ENCODE data around the gene IMP4.

The IMP4 gene, protein sequence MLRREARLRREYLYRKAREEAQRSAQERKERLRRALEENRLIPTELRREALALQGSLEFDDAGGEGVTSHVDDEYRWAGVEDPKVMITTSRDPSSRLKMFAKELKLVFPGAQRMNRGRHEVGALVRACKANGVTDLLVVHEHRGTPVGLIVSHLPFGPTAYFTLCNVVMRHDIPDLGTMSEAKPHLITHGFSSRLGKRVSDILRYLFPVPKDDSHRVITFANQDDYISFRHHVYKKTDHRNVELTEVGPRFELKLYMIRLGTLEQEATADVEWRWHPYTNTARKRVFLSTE

DNA sequence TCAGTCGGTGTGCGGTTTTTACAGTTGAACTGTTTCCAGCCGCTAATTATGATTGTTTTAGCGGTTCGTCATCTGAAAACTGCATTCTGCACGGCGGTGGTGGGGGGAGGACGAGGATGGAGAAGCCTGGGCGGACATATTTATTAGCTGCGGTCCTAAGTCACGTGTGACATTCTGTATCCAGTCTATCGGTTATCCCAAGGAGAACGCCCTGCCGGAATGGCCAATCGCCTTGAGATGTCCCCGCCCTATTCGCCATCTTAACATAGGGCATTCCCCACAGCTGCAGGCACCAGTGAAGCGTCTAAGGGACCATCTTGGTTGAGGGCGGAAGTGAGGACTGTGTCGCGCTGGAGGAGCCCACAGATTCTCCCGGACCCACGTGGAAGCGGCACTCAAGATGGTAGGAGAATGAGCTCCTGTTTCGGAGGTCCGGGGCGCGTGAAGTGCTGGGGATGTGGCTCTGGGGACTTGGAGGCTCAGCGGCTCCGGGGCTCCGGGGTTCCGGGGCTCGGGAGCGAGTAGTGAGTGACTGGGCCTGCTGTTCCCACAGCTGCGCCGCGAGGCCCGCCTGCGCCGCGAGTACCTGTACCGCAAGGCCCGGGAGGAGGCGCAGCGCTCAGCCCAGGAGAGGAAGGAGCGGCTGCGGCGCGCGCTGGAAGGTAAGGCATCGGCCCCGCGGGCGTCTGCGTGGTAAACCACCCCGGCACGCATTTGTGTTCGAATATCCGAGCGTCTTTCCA, at the start of gene IMP4:
IMP4 (plus strand) TSS at position 365 of the 743 bp plus-strand sequence; CDS start at position 401, 36 bp downstream.
- no peaks in the 10 kb centered on the region for H3K9me3 Mint-ChIP-seq
- H3K4me1 Mint-ChIP-seq = peaks cover 39% of the 10 kb centered on the region
- H3K27me3 Mint-ChIP-seq = no peaks in the 10 kb centered on the region
- peak within 1 kb of the TSS; percentile 98 for H3K27ac Mint-ChIP-seq
- H3K36me3 Mint-ChIP-seq = peaks cover 63% of the 10 kb centered on the region
- peak; percentile 96 for ATAC-seq
- peak within 1 kb of the TSS; percentile 99 for H3K4me3 Mint-ChIP-seq

DNA sequence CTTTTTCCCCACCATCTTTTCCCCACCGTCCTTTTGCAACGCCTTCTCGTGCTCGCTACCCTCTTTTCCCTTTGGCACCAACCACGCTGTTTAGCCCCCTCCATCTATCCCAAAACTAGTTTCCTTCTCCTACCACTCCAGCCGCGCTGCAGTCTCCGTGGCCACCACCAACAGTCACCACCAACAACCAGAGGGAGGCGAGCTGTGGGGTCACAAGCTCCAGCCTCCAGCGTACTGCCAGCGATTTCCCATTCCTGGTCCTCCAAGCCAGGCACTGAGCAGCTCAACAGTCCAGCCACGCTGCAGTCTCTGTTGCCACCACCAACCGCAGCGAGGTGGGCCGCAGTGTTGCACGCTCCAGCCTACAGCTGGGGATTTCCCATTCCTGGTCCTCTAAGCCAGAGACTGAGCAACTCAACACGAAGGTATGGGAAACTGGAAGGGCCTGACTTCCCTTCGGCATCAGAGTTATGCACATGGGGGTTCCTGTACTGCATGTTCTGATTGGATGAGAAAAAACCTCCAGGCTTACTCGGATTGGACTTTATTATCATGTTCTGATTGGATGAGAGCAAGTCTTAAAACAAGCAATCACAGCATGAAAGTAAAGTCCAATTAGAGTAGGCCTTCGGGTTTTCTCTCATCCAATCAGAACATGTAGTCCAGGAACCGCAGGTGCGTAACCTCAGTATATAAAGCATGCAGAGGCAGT, 42.3 kb upstream of the IMP4 start:
- peaks cover 41% of the 10 kb centered on the region for H3K27me3 Mint-ChIP-seq
- no peak overlapping the region for H3K27ac Mint-ChIP-seq
- H3K4me3 Mint-ChIP-seq = no peak overlapping the region
- ATAC-seq = no peak
- H3K4me1 Mint-ChIP-seq = peaks cover 7% of the 10 kb centered on the region
- H3K36me3 Mint-ChIP-seq = no peaks in the 10 kb centered on the region
- H3K9me3 Mint-ChIP-seq = no peaks in the 10 kb centered on the region

DNA sequence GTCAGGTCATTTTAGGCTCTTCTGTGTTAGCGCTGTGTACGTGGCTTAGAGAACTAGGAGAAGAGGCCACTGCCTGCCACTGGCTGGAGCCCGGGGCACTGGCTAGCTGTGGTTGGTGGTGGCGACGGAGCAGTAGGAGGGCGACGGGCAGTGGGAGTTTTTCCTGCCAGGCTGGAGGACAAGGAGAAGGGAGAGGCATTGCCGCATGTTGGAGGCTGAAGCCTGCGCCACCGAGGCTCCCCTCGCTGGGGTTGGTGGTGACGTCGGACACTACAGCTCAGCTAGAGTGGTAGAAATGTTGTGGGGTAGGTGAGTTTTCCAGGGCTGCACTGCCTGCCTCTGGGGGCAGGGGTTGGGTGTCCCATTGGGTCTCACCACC, 41.7 kb upstream of the IMP4 start:
- H3K4me1 Mint-ChIP-seq = peaks cover 7% of the 10 kb centered on the region
- H3K4me3 Mint-ChIP-seq = no peak overlapping the region
- H3K9me3 Mint-ChIP-seq = no peaks in the 10 kb centered on the region
- H3K27ac Mint-ChIP-seq = no peak overlapping the region
- no peaks in the 10 kb centered on the region for H3K36me3 Mint-ChIP-seq
- no peak for ATAC-seq
- peaks cover 36% of the 10 kb centered on the region for H3K27me3 Mint-ChIP-seq

DNA sequence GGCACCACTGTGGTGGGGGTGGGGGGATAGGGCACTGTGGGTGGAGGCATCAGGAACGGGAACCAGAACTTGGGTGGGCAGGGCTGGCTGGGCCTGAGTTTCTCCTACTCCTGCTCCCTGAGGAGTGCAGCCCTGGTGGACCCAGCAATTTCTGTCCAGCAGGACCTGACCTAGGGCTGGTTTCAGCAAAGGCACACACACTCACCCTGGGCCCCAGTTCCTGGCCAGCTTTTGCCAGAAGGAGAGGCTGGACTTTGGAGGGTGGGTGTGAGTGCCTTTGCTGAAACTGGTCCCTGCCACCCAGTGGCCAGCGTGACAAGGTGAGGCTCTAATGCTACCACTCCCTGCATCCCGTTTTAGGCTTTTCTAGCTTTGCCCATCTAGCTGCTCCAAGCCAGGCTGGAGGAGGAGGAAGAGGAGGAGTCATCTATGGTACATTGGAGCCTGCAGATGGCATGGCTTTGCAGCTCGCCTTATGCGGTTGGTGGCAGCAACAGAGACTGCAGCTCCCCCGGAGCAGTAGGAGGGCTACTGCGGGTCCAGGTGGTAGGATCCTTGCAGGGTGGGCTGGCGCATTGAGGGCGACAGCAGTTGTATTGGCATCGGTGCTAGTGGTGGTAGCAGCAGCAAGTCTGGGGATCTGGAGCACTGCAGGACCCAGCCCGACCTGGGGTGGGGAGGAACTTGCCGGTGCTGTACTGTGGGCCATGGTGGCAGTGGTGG, 40.4 kb upstream of the IMP4 start:
- Mint-ChIP-seq H3K36me3 (no peaks in the 10 kb centered on the region), H3K4me3 (no peak overlapping the region), H3K27ac (no peak overlapping the region), H3K9me3 (no peaks in the 10 kb centered on the region), H3K4me1 (peaks cover 7% of the 10 kb centered on the region), H3K27me3 (peaks cover 32% of the 10 kb centered on the region)
- peak; percentile 13 for ATAC-seq

DNA sequence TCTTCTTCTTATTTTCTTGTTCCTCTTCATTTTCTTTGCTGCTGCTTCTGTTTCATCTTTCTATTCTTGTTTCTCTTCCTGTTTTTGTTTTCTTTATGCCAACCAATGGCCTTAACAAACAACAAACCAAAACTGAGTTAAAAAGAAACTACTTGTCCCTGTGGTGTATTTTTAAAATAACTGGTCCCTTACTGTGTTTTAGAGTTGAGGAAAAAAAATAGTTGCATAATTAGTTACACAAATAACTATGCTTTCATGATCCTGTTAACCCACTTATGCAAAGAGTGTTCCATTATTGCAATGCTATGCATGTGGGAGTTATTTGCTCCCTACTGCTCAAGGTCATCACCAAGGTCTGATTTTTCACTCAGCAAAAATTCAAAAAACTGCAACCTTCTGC, 39.5 kb upstream of the IMP4 start:
- peaks cover 7% of the 10 kb centered on the region for H3K4me1 Mint-ChIP-seq
- peaks cover 24% of the 10 kb centered on the region for H3K27me3 Mint-ChIP-seq
- no peaks in the 10 kb centered on the region for H3K36me3 Mint-ChIP-seq
- no peak for ATAC-seq
- no peaks in the 10 kb centered on the region for H3K9me3 Mint-ChIP-seq
- H3K27ac Mint-ChIP-seq = no peak overlapping the region
- no peak overlapping the region for H3K4me3 Mint-ChIP-seq

DNA sequence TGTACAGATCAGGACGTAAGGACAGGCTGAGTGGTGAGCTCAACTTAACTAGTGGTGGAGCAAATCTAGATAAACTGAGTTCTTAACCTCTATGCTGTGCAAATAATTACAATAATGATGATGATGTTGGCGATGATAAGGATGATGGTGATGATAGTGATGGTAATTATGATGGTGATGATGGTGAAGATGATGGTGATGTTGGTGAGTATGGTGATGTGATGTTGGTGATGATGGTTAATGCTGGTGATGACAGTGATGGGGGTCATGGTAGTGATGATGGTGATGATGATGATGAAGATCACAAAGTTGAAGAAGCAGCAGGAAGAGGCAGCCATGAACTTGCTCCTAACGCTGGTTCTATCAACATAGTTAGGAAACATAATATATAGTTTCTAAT, 38.0 kb upstream of the IMP4 start:
- Mint-ChIP-seq H3K9me3 (no peaks in the 10 kb centered on the region), H3K4me3 (no peak overlapping the region)

DNA sequence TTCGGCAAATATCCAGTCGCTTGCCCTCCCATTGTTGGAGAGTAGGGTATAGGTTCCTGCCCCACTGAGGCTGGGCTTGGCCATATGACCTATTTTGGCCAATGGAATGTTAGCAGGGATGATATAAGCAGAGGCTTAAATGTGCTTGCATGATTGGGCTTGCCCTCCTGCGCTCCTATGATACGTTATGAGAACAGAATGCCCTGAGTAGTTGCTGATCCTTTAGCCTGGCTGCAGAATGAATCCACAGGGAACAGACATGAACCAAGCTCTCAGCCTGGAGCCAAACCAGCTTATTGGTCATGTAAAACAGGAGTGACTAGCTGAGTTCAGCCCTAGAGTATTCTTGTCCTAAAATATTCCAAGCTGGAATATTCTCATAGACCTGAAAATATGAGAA, 34.8 kb upstream of the IMP4 start:
- Mint-ChIP-seq H3K4me3 (no peak overlapping the region), H3K36me3 (no peaks in the 10 kb centered on the region), H3K27ac (no peak overlapping the region), H3K4me1 (peaks cover 5% of the 10 kb centered on the region), H3K27me3 (no peaks in the 10 kb centered on the region), H3K9me3 (no peaks in the 10 kb centered on the region)
- ATAC-seq = no peak

More for the DNA sequence above, 38.0 kb upstream of the IMP4 start:
- H3K27ac Mint-ChIP-seq = no peak overlapping the region
- H3K4me1 Mint-ChIP-seq = peaks cover 7% of the 10 kb centered on the region
- no peak for ATAC-seq
- no peaks in the 10 kb centered on the region for H3K36me3 Mint-ChIP-seq
- peaks cover 15% of the 10 kb centered on the region for H3K27me3 Mint-ChIP-seq

DNA sequence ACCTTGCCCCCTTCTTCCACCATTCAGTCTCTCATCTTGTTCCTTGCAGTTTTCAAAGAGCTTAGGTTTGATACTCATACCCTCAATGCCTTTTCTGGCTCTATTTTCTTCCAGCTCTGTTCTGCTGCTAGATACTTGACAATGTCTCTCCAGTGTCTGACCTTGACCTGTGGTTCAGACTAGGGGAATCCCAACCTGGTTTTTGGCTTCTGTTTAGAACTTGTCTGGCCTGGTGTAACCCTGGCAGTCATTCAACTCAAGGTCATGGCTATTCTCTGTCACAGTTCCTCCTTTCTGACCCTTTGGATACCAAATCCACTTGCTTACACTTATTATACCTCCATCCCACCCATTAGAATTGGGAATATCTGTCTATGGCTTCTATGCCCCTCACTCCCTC, 31.8 kb upstream of the IMP4 start:
- no peak for ATAC-seq
- Mint-ChIP-seq H3K27me3 (peaks cover 10% of the 10 kb centered on the region), H3K9me3 (no peaks in the 10 kb centered on the region), H3K36me3 (no peaks in the 10 kb centered on the region), H3K4me3 (no peak overlapping the region), H3K27ac (no peak overlapping the region), H3K4me1 (no peaks in the 10 kb centered on the region)

DNA sequence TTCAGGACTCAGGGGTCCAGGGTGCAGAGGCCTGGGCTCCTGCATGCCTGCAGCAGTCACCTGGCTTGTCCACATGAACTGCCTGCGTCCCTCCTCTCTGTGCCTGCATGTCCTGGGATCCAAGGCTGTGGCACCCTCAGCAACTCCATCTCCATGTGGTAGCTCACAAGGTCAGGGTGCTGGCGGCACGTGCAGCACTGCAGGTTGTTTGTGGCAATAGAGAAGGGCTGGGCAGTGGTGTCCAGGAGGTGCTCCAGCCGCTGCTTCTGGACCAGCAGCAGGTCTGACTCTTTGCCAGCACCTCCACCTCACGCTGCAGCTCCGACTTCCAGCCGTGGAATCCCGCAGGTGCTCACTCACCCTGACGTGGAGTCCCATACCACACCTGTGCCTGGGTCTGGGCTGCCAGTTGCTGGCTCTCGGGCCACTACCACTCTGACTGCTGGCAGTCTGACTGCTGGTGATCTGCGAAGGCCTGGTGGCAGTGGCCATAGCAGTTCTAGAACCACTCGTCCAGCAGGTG, 28.8 kb upstream of the IMP4 start:
- H3K36me3 Mint-ChIP-seq = no peaks in the 10 kb centered on the region
- no peaks in the 10 kb centered on the region for H3K4me1 Mint-ChIP-seq
- no peak for ATAC-seq
- H3K9me3 Mint-ChIP-seq = no peaks in the 10 kb centered on the region
- peaks cover 18% of the 10 kb centered on the region for H3K27me3 Mint-ChIP-seq
- H3K4me3 Mint-ChIP-seq = no peak overlapping the region
- no peak overlapping the region for H3K27ac Mint-ChIP-seq

DNA sequence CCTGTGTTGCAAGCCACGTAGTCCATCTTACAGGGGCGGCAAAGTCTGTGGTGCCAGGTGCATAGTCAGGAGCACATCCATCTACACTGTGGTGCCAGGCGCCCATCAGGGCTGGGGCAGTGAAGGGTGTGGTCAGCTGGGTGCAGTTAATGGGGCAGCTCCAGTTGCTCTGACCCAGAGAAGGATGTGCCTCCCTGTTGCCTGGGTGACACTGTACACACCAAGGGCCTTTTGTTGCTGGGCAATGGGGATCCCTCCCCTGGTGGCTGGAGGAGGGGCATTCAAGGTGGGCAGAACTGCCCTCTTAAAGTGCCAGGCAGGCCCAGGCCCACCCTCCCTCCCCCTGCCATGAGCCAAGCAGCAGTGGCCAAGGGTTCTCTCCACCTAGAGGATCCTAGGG, 28.3 kb upstream of the IMP4 start:
- no peaks in the 10 kb centered on the region for H3K36me3 Mint-ChIP-seq
- no peaks in the 10 kb centered on the region for H3K4me1 Mint-ChIP-seq
- H3K4me3 Mint-ChIP-seq = no peak overlapping the region
- H3K27ac Mint-ChIP-seq = no peak overlapping the region
- ATAC-seq = no peak
- H3K27me3 Mint-ChIP-seq = peaks cover 23% of the 10 kb centered on the region
- H3K9me3 Mint-ChIP-seq = no peaks in the 10 kb centered on the region

DNA sequence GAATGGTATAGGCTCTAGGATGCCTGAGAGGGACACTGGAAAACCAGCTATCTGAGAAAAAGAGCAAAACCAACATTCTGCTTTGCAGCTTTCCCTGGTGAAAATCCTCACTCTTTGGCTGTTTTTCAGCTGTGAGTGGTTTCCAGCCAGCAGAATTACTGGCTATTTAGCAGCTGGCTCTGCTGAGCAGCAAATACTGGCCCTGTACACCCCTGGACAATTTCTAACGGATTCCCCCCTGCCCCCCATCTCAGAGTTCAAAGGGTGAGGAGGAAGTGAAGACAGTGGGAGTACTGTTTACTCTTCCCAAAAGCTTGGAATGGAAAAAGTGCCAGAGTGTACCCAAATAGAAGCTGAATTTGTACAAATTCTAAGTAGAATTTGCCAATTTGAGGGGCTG, 26.1 kb upstream of the IMP4 start:
- Mint-ChIP-seq H3K4me3 (no peak overlapping the region), H3K27ac (no peak overlapping the region), H3K36me3 (no peaks in the 10 kb centered on the region), H3K27me3 (peaks cover 26% of the 10 kb centered on the region), H3K9me3 (no peaks in the 10 kb centered on the region), H3K4me1 (no peaks in the 10 kb centered on the region)
- ATAC-seq = no peak

DNA sequence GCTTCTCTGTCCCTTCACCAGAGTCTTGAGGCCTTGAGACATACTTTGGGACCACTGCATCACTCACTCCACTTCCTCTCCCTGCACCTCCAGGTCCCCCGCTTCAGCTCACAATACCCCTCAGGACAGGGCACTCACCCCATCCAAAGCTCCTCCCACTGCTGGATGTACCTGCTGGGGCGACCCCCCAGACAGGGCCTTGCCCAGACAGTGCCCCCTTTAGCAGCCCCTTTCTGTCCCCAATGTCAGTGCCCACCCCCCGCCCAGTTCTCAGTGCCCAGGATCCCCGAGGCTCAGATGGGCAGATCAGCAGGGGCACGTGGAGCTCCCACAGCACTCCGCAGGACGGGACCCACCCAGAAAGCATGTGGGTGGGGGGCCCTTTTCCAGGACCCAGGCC, 23.8 kb upstream of the IMP4 start:
- Mint-ChIP-seq H3K4me3 (no peak overlapping the region), H3K27me3 (peaks cover 26% of the 10 kb centered on the region), H3K9me3 (no peaks in the 10 kb centered on the region), H3K27ac (no peak overlapping the region), H3K36me3 (no peaks in the 10 kb centered on the region), H3K4me1 (no peaks in the 10 kb centered on the region)
- no peak for ATAC-seq

DNA sequence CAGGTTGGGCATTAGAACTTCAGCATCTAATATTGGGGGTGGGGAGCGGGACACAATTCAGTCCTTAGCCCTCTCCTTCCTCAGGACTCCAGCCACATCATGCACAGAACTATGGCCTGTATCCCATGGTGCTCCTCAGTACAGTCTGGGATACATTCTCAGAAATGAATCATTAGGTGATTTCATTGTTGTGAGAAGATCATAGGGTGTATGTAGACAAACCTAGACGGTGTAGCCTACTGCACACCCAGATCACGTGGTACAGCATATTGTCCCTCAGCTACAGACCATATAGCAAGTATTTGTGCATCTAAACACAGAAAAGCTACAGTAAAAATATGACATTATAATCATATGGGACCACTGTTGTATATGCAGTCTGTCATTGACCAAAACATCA, 23.2 kb upstream of the IMP4 start:
- peaks cover 26% of the 10 kb centered on the region for H3K27me3 Mint-ChIP-seq
- no peak for ATAC-seq
- H3K4me3 Mint-ChIP-seq = no peak overlapping the region

DNA sequence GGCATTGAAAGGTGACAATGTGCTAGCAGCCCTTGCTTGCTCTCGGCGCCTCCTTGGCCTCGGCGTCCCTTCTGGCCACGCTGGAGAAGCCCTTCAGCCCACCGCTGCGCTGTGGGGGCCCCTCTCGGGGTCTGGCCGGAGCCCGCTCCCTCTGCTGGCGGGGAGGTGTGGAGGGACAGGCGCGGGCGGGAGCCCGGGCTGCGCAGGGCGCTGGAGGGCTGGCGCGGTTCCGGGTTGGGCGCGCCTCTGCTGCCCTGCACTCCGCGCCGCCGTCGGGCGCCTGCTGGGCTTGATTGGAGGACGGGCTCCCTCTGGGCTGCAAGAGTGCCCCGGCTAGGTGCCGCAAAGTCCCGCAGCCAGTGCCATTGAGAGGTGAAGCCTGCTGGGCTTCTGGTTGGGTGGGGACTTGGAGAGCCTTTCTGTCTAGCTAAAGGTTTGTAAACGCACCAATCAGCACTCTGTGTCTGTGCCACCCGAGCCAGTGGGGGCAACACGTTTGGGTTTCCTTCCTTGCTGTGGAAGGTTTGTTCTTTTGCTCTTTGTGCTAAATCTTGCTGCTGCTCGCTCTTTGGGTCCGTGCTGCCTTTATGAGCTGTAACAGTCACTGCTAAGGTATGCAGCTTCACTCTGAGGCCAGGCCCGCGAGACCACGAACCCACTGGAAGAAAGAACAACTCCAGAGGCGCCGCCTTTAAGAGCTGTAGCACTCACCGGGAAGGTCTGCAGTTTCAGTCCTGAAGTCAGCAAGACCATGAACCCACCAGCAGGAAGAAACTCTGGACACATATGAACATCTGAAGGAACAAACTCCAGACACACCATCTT, 14.8 kb upstream of the IMP4 start:
- ATAC-seq = peak; percentile 43
- H3K4me1 Mint-ChIP-seq = peaks cover 7% of the 10 kb centered on the region
- H3K36me3 Mint-ChIP-seq = no peaks in the 10 kb centered on the region
- H3K9me3 Mint-ChIP-seq = no peaks in the 10 kb centered on the region
- peaks cover 49% of the 10 kb centered on the region for H3K27me3 Mint-ChIP-seq
- no peak overlapping the region for H3K4me3 Mint-ChIP-seq
- no peak overlapping the region for H3K27ac Mint-ChIP-seq

More for the DNA sequence above, 23.2 kb upstream of the IMP4 start:
- H3K36me3 Mint-ChIP-seq = no peaks in the 10 kb centered on the region
- no peak overlapping the region for H3K27ac Mint-ChIP-seq
- H3K9me3 Mint-ChIP-seq = no peaks in the 10 kb centered on the region
- H3K4me1 Mint-ChIP-seq = no peaks in the 10 kb centered on the region

Data from stimulated activated memory B cell treated with anti-CD40 and anti-IgM and Interleukin-4, amounts not matched to agents 10 μg/mL and 1 μg/mL and 100 μg/mL, for 72 hours (primary cell).